AG09319 (cell line): ENCODE data around the gene HOXA2.

Source experiments
- DNase-seq: peaks from one replicate; pipeline ENCODE4 v3.0.0-alpha.2; 2010; ENCODE audit warnings: low read depth; ENCODE audit errors: extremely low read depth
- TF ChIP-seq, protein P1 (sequence below): IDR thresholded peaks from 2 replicates; pipeline ENCODE4 v1.5.1; 2011; ENCODE audit warnings: low read depth, mild to moderate bottlenecking, inconsistent platforms, low read length, moderate library complexity

HOXA2 gene

DNA sequence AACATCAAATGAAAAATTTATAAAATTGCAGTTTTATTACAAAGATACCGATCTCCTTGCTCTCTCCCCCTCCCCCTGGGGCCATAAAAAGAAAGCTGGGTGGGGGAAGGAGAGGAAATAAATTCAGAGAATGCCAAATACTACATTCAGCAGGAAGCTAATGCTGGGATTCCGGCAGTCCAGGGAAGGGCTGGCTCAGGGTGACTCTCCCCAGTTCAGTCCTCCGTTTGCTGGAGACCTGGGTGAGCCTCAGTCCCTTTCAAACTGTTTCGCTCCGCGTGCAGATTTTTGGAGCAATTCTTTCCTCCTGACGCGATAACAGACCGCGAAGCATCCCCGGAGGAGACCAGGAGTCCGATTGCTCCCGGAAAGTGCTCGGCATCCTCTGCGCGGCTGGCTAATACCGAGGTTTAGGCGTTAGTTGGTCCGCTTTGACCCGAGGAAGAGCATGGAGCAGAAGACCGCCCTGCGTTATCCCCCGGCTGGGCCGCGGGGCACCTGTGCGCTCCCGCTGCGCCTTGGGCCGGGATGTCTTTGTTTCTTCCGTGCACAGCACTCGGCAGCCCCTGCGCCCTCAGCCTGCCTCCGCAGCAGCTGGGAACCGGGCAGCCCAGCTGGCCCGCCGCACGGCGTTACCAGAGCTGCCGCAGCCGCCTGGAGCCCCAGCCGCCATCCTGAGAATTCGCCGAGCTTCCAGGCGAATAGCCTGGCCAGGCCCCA lies 3.9 kb upstream of the HOXA2 start:
- TF ChIP-seq, protein P1, sequence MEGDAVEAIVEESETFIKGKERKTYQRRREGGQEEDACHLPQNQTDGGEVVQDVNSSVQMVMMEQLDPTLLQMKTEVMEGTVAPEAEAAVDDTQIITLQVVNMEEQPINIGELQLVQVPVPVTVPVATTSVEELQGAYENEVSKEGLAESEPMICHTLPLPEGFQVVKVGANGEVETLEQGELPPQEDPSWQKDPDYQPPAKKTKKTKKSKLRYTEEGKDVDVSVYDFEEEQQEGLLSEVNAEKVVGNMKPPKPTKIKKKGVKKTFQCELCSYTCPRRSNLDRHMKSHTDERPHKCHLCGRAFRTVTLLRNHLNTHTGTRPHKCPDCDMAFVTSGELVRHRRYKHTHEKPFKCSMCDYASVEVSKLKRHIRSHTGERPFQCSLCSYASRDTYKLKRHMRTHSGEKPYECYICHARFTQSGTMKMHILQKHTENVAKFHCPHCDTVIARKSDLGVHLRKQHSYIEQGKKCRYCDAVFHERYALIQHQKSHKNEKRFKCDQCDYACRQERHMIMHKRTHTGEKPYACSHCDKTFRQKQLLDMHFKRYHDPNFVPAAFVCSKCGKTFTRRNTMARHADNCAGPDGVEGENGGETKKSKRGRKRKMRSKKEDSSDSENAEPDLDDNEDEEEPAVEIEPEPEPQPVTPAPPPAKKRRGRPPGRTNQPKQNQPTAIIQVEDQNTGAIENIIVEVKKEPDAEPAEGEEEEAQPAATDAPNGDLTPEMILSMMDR = no peak
- DNase-seq = no peak

DNA sequence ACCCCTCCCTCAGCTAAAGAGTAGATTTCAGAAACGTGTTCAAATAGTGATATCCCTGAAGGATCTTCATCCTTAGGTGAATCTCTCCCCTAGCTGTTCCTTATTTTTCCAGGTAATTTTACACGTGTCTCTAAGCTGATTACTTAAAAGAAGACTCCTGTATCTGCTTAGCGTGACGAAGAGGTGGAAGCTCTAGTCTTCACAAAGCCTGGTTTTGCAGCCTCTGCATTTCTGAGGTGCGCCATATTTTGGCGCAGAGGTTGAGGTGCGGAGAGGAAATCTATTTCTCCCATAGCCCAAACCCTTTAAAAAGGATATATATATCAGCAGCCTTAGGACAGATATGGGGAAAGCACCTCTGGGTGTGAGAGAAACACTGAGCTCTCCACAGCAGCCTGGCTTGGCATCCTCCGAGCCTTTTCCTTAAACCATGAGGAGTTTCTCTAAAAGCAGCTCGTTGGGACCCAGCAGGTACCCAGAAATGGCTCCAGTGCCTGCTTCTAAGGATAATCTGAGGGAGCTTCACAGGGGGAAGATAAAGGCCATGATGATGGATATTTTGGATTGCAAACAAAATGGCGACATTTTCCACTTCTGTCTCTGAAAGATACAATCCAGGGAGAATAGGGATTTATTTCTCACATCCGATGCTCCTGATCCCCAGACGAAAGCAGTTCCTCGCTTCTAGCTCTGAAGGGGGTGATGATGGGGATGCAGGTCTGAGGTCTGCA lies 3.0 kb upstream of the HOXA2 start:
- no peak for DNase-seq

DNA sequence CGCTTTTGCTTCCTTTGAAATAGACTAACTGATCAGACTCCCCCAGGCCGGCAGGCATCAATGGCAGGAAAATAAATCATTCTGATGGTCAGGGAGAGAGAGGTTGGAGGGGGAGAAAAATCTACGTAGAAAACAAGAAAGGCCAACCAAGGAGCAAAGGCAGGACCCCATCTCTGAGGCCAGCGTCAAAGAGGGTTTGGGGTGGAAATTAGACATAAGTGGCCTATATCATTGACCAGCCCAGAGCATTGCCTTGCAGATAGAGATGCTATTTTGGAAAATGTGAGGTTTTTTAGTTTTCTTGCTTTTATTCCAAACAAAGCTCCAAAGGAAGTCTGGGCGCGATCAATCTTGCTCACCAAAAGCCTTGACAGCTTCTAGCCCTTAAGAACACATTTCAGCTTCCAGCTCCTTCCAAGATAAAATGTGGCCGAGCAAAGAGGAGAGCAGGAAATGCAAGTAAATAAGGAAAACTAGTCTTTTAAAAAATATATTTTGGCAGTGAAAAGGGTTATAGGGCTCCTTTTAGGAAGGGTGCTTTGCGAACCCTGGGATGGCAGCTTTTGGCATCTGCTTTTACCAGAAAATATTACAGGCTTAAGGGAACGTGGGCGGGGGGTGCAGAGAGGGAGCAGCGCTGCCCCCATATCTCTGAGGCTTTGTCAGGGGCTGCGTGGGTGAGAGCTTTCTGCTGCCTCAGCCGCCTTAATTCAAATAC lies 2.0 kb upstream of the HOXA2 start:
- no peak for DNase-seq
- TF ChIP-seq, protein P1 = no peak

More for the DNA sequence above, 3.0 kb upstream of the HOXA2 start:
- TF ChIP-seq, protein P1 = no peak

DNA sequence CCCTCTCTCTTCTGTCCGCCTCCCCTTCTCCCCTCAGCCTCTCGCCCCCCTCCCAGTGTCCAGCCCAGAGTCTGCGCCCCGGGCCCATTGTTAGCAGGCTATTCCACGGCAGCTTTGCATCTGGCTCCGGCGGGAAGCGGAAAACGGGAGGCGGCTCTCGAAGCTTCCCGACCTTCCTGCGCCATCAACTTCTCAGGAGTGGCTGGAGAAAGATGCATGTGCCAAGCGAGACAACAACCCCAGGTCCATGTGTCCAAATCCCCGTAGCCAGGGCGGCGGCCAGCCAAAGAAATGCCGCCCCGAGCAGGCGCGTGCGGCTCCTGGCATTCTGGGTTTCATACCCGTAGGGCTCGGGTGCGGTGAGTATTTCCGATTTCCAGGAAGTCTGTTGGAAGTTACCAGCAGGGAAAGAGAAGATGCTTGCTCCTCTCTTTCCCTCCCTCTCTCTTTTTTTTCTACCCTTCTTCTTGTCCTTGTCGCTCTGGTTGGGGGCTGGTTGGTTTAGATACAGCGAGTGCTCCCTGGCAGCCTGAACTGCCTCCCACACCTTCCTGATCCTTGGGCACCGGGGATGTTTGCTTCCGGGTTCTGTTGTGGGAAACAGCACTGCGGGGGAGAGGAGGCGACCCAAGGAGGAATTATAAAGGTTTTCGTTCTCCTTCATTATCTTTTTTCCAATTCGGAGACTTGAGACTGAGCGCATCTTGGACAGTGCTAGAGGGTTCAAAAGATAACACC lies 1.2 kb upstream of the HOXA2 start:
- DNase-seq = no peak
- TF ChIP-seq, protein P1 = no peak

DNA sequence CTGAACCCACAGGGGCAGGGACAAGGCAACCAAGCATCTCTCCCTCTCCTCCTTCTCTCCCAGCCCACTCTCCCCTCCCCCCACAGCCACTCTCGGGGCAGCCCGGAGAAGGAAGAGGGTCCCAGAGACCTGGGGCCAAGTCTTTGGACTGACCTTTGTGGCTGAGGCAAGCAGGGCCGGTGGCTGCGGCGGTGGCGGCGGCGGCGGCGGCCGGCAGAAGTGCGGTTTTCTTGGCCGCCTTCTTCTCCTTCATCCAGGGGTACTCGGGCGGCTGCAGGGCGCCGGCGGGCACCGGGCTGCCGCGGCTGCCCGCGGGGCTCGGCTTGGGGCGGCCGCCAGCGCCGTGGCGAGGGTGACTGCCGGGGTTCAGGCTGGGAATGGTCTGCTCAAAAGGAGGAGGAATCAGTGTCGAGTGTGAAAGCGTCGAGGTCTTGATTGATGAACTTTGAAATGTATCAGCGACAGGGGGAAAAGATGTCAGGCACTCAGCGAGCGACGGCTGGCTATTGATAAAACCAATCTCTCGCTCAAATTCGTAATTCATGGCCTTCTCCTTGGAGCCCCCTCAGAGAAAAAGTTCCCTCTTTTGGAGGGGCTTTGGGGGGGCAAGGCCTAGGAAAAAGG lies 414 bp downstream of the HOXA2 start:
- TF ChIP-seq, protein P1 = no peak
- no peak for DNase-seq

DNA sequence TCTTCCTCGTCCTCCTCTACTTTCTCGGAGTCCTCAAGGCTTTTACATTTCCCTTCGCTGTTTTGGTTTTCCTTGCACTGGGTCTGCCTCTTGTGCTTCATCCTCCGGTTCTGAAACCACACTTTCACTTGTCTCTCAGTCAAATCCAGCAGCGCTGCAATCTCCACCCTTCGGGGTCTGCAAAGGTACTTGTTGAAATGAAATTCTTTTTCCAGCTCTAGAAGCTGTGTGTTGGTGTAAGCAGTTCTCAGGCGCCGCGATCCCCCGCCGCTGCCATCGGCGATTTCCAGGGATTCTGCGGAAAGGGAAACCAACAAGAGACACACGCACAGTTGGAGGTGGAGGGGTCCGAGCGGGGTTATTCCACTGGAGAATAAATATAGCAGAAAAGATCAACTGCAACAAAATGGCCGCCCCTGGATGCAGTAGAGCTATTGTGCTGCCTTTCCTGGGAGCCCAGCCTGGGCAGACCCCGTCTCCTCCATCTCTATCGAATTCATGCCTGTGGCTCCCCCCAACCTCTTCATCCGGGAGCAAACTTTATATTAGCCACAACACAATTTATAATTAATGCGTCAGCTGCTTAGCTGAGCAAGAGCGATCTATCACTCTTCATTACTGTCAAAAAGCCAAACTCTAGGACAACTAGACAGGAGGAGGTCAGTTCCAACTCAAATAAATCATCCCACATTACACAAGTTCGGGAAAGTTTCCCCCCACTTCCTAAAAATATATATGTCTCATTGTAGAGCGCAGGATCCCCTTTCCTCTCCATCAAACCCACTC lies 1.1 kb downstream of the HOXA2 start:
- DNase-seq = no peak

More for the DNA sequence above, 1.1 kb downstream of the HOXA2 start:
- TF ChIP-seq, protein P1 = no peak
